ENCODE measurements around the gene FIBIN. TPM values are rescaled to one million over a fixed set of nuclear protein-coding genes. Genes with fewer than 3 reads are reported as not detected.

Gene FIBIN
- total RNA-seq, 1 donor from 2014 or later: 27.3 TPM

DNA sequence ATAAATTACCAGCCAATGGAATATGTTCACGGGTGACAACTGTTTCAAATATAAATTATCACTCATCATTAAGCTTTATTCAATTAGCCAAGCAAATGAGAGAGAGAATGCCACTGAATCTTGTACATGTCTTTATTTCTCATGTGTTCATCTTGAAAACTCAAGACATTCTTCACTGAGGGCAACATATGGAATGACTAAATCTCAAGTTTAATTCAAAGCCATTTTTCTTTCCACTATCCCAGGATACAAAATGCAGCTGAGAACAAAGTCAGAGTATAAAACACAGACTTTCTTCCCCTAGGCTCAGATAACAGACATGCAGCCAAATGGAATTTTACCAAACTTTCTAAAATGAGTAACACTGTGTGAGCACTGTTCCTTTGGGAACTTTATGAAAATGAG lies 34.7 kb downstream of the FIBIN start:
- Histone ChIP-seq H3K36me3 (no peaks in the 10 kb centered on the region), H3K9me3 (no peaks in the 10 kb centered on the region), H3K4me3 (no peak overlapping the region), H3K27me3 (no peaks in the 10 kb centered on the region), H3K4me1 (no peaks in the 10 kb centered on the region), H3K27ac (no peak overlapping the region)
- ATAC-seq (no peak), DNase-seq (no peak)
- TF ChIP-seq, protein P1, sequence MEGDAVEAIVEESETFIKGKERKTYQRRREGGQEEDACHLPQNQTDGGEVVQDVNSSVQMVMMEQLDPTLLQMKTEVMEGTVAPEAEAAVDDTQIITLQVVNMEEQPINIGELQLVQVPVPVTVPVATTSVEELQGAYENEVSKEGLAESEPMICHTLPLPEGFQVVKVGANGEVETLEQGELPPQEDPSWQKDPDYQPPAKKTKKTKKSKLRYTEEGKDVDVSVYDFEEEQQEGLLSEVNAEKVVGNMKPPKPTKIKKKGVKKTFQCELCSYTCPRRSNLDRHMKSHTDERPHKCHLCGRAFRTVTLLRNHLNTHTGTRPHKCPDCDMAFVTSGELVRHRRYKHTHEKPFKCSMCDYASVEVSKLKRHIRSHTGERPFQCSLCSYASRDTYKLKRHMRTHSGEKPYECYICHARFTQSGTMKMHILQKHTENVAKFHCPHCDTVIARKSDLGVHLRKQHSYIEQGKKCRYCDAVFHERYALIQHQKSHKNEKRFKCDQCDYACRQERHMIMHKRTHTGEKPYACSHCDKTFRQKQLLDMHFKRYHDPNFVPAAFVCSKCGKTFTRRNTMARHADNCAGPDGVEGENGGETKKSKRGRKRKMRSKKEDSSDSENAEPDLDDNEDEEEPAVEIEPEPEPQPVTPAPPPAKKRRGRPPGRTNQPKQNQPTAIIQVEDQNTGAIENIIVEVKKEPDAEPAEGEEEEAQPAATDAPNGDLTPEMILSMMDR (IDR thresholded peaks at IDR 0.05): no peak
- intact Hi-C loops (cut with DNase I): no loop called here

DNA sequence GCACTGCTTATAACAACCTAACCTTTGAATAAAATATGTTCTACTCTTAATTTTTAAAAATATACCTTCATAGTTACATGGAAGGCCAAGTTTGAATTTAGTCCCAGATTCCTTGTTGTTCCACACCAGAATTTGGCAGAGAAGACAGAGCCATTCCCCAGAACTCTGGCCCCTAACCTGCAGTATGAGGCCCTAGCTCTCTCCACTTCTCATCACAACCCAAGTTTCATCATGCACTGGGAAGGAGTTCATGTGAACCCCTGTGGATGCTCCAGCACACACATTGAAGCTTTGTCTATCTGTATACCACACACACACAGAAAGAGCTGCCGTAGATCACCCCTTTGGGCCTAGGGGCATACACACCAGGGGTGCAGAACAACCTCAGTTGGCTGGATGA lies 36.1 kb downstream of the FIBIN start:
- intact Hi-C loops (cut with DNase I): no loop called here
- Histone ChIP-seq H3K9me3 (no peaks in the 10 kb centered on the region), H3K27me3 (no peaks in the 10 kb centered on the region), H3K27ac (no peak overlapping the region), H3K4me1 (no peaks in the 10 kb centered on the region), H3K36me3 (no peaks in the 10 kb centered on the region), H3K4me3 (no peak overlapping the region)
- TF ChIP-seq, protein P1 (IDR thresholded peaks at IDR 0.05): no peak
- DNase-seq: no peak
- ATAC-seq: no peak

DNA sequence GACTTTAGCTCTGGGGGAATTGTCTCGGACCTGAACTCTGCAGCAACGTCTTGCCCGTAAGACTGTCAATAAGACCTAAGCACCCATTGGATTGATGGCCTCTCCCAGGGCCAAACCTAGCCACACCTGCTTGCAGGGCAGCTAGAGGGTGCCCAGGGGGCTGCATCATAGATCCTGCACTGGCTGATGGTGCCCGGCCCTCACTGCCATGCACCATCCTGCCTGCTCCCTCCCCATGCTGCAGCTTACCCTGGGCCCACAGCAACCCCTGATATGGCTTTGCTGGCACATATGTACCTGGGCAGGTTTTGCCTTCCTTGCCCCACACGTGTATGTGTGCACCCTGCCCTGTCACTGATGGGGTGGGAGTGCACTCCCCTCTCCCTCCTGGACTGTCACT lies 37.8 kb downstream of the FIBIN start:
- Histone ChIP-seq H3K4me1 (no peaks in the 10 kb centered on the region), H3K9me3 (no peaks in the 10 kb centered on the region), H3K4me3 (no peak overlapping the region), H3K36me3 (no peaks in the 10 kb centered on the region), H3K27ac (no peak overlapping the region), H3K27me3 (no peaks in the 10 kb centered on the region)
- intact Hi-C loops (cut with DNase I): no loop called here
- DNase-seq (no peak), ATAC-seq (no peak)
- TF ChIP-seq, protein P1 (IDR thresholded peaks at IDR 0.05): no peak

DNA sequence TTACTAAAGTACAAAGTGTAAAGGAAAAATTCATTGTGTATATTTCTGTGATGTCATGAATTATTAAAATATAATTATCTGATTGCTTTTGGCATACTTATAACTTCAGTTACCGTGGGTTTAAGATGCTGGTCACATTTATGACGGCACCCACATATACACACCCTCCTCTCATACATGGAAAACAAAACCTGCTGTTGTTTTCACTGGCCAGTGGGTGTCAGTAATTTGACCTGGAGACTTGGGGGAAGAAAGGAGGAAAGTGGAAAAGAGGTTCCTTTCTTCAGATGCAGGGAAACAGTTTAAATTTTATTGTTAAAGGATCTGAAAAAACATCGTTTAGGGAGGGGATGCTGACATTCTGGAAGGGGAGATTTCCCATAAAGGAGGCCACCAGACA lies 46.0 kb downstream of the FIBIN start:
- H3K4me3 ChIP-seq: no peak overlapping the region
- H3K27me3 ChIP-seq: no peaks in the 10 kb centered on the region
- H3K9me3 ChIP-seq: no peaks in the 10 kb centered on the region
- TF ChIP-seq, protein P1 (IDR thresholded peaks at IDR 0.05): no peak
- no peak for DNase-seq
- ATAC-seq: no peak
- H3K36me3 ChIP-seq: no peaks in the 10 kb centered on the region
- H3K27ac ChIP-seq: no peak overlapping the region
- intact Hi-C loops (cut with DNase I): no loop called here
- no peaks in the 10 kb centered on the region for H3K4me1 ChIP-seq

DNA sequence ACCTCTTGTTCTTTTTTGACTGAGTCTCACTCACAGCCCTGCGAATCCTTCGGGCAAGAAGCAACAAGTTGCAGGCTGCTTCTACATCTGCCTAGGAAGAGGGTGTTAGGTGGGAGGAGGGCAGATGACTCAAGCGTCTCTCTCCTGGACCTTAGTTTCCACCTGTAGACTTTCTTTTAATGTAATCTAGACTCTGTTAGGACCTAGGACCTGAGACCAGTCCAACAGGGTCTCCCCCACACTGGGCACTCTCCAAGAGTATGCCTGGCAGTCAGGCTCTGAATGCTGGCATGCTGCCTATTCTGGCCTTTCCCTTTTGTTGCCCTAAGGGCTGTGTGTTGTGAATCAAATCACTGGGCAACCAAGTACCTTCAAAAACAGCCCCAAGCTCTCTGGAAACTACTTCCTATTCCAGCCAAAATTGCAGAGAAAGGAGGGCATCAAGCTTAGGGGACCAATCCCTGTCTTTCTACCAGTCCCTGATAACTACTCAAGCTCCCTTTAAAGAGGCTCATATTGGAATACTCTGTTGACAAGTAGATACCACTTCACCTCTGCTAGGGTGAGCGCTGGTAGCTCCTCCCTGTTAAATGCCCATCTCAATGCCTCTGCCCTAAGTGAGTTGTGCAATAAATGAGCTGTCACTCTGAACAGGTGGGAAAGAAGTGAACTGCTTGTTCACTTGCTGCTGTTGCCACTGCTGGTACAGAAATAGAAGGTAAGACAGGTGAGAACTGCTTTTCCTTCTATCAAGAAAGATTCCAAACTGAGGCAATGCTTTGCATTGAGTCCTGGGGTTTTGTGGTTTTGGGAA lies 46.6 kb downstream of the FIBIN start, which contains the start of gene BBOX1:
TSS of gene BBOX1 (plus strand) at position 514 of the 814 bp plus-strand sequence. CDS start 14,616 bp downstream, outside the sequence.
- Histone ChIP-seq H3K9me3 (no peaks in the 10 kb centered on the region), H3K27me3 (no peaks in the 10 kb centered on the region), H3K4me3 (no peak within 1 kb of the TSS), H3K27ac (no peak within 1 kb of the TSS), H3K36me3 (no peaks in the 10 kb centered on the region), H3K4me1 (no peaks in the 10 kb centered on the region)
- intact Hi-C loops (cut with DNase I): no loop called here
- TF ChIP-seq, protein P1 (IDR thresholded peaks at IDR 0.05): no peak
- DNase-seq (no peak), ATAC-seq (peak; percentile 36)
